COLO668 (cell line): Measurements from ENCODE around the gene ZNRF2.

Source experiments
- DNase-seq: peaks from one replicate; lab custom pipeline; 2025; ENCODE audit not compliant: unreplicated experiment; lab: John Stamatoyannopoulos, UW

Gene ZNRF2

GRCh38 chr7:30403477-30403876 lies 119.1 kb downstream of the ZNRF2 start:
- no peak for DNase-seq

GRCh38 chr7:30405179-30405578 lies 120.8 kb downstream of the ZNRF2 start:
- no peak for DNase-seq

- DNase-seq: no peak
Measured at GRCh38 chr7:30406664-30407425, 122.4 kb downstream of the ZNRF2 start.

GRCh38 chr7:30411173-30411572 lies 126.8 kb downstream of the ZNRF2 start:
- no peak for DNase-seq

- peak; percentile 24 for DNase-seq
Measured at GRCh38 chr7:30411897-30412296, 127.5 kb downstream of the ZNRF2 start.

GRCh38 chr7:30412782-30413504 lies 128.5 kb downstream of the ZNRF2 start:
- DNase-seq: peak; percentile 26

GRCh38 chr7:30413864-30414263 lies 129.5 kb downstream of the ZNRF2 start:
- DNase-seq: no peak
